Kidney epithelial cell (primary cell): ENCODE measurements around the gene AMACR. TPM values are rescaled to one million over a fixed set of nuclear protein-coding genes. Genes with fewer than 3 reads are reported as not detected.

Experiments used
- DNase-seq: peaks from one replicate; pipeline ENCODE4 v3.0.0-alpha.2; 2010; ENCODE audit warnings: low read depth
- H3K27me3 ChIP-seq: 2 replicates; pipeline ENCODE4 v1.6.0; 2011; ENCODE audit warnings: low read length; ENCODE audit not compliant: control insufficient read depth, insufficient read depth
- H3K36me3 ChIP-seq: 2 replicates; pipeline ENCODE4 v1.5.1; 2011; ENCODE audit warnings: low read length; ENCODE audit not compliant: control insufficient read depth, insufficient read depth
- H3K4me3 ChIP-seq: 2 replicates; pipeline ENCODE4 v1.5.1; 2011; ENCODE audit warnings: low read depth, mild to moderate bottlenecking, control low read depth, low read length
- total RNA-seq: library from RNA; depleted of rRNA; stranded (reverse); fragments of >200 nt; gene quantifications from 2 replicates; pipeline ENCODE4 v1.2.3, GENCODE V29; 2015
- TF ChIP-seq, protein P1 (sequence below): IDR thresholded peaks from 2 replicates; pipeline ENCODE4 v1.5.1; 2011; ENCODE audit warnings: mild to moderate bottlenecking, moderate library complexity, low read length, control low read depth, inconsistent platforms; ENCODE audit not compliant: insufficient read depth, poor library complexity, severe bottlenecking

AMACR gene
- total RNA-seq, 1 donor from 2014 or later, result 18.0 TPM

DNA sequence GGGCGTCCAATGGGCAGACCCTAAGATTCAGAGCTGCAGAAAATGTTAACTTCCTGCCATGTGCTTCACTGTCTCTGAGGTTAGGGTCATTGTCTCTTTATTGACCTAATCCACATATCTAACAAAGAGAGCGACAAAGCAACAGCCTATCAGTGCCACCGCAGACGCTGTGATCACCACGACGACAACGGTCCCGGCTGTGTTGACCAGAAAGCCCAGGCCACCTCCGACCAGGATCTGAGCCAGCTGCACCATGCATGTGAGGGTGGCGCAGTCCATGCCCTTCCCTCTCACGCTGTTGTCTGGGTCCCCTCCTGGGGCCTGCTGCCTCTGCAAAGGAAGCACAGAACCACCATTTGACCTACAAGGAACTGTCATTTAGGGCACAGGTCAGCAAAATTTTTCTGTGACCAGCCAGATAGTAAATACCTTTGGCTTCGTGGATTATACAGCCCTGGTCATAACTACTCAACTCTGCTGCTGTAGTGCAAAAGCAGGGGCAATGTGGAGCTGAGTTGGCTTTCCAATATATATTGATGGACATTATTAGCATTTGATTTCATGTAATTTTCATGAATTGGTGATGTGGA, 63.2 kb downstream of the AMACR start:
- Histone ChIP-seq H3K27me3 (peaks cover 14% of the 10 kb centered on the region), H3K4me3 (no peak overlapping the region)
- TF ChIP-seq, protein P1, sequence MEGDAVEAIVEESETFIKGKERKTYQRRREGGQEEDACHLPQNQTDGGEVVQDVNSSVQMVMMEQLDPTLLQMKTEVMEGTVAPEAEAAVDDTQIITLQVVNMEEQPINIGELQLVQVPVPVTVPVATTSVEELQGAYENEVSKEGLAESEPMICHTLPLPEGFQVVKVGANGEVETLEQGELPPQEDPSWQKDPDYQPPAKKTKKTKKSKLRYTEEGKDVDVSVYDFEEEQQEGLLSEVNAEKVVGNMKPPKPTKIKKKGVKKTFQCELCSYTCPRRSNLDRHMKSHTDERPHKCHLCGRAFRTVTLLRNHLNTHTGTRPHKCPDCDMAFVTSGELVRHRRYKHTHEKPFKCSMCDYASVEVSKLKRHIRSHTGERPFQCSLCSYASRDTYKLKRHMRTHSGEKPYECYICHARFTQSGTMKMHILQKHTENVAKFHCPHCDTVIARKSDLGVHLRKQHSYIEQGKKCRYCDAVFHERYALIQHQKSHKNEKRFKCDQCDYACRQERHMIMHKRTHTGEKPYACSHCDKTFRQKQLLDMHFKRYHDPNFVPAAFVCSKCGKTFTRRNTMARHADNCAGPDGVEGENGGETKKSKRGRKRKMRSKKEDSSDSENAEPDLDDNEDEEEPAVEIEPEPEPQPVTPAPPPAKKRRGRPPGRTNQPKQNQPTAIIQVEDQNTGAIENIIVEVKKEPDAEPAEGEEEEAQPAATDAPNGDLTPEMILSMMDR, result no peak

DNA sequence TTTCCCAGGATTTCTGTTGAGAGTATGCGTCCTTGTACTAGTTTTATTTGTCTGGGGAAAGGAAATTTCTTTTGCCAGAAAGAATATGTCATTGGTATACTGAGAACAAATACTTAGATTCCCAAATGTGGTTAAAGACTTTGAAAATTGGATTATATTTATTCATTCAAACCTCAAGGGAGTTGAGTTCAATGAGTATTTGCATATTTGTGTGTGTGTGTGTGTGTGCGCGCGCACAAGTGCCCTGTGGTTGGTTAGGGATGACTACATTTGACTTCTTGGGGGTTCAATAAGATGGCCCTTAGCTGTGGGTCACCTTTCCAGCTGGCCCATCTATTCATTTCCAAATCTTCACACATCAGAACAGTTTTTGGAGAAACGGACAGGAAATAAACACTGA, 66.8 kb downstream of the AMACR start:
- TF ChIP-seq, protein P1, result no peak
- no peak for DNase-seq
- no peak overlapping the region for H3K4me3 ChIP-seq

More for the DNA sequence above, 63.2 kb downstream of the AMACR start:
- no peak for DNase-seq
- no peaks in the 10 kb centered on the region for H3K36me3 ChIP-seq

DNA sequence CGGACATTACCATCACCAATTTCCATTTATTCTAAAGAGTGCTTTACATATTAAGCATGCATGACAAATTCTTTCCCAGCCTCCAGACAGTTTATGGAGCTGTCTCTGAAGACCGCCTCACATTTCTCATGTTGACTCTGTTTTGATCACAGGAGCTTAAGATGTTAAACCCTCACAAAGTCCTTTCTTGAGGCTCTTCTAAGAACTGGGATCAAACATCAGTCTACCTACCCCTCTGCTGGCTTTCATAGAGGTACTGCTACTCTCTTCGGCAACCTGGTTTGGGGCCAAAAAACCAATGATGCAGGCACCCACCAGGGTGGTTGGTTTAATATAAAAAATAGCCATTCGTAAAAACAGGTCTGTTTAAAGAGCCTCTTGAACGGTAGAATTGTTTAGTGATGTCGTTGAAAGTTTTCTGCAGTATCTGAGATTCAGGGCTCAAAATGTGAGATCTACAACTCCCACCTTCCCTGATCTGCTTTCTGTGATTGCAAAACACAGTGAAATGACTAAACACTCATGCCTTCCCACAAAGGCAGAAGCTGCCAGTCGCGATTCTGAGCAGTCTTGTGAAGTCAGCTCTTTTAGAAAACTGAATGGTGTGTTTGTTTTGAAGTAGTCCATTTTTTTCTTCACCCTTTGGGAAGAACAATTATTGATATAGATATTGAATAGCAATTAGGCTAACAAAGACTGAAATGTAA, 68.1 kb downstream of the AMACR start:
- no peak for DNase-seq

More for the DNA sequence above, 66.8 kb downstream of the AMACR start:
- Histone ChIP-seq H3K36me3 (no peaks in the 10 kb centered on the region), H3K27me3 (peaks cover 44% of the 10 kb centered on the region)

DNA sequence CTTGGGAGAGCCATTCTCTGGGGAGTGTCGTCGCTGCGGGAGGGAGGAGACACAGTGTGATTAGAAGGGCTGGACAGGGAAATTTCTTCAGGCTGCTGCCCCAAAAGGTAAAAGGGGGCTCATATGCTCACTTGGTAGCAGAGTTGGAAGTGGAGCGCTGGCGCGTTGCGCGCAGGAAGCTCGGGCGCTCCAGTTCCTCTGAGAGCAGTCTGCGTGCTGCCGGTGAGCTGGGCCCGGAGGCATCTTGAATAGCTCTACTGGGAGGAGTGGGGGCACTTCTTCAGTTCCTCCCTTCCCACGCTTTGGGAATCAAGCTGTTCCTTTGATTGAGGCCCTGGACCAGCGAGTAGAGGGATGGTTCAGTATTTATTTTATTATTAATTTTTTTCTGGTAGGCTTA, 69.0 kb downstream of the AMACR start:
- Histone ChIP-seq H3K27me3 (peaks cover 42% of the 10 kb centered on the region), H3K4me3 (no peak overlapping the region), H3K36me3 (no peaks in the 10 kb centered on the region)
- TF ChIP-seq, protein P1, result no peak
- DNase-seq, result no peak

More for the DNA sequence above, 68.1 kb downstream of the AMACR start:
- Histone ChIP-seq H3K4me3 (no peak overlapping the region), H3K27me3 (peaks cover 45% of the 10 kb centered on the region), H3K36me3 (no peaks in the 10 kb centered on the region)
- TF ChIP-seq, protein P1, result no peak

DNA sequence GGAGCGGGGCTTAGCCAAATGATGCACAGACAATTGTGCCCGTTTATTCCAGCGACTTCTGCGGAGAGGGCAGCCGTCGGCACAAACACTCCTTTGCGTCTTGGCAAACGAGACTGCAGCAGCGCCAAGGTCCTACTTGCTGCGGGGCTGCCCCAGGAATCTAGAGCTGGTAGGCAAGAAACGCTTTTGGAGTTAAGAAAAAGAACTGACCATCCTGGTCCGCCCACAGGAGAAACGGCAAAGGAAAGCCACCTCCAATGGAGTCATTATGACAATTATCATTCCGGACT, 69.4 kb downstream of the AMACR start:
- peaks cover 42% of the 10 kb centered on the region for H3K27me3 ChIP-seq
- no peaks in the 10 kb centered on the region for H3K36me3 ChIP-seq
- no peak overlapping the region for H3K4me3 ChIP-seq
- DNase-seq, result no peak
- TF ChIP-seq, protein P1, result no peak
